Upper lobe of right lung (tissue), 1 donor: ENCODE data around the gene RBM44. TPM values are rescaled to one million over a fixed set of nuclear protein-coding genes. Genes with fewer than 3 reads are reported as not detected.
A peak's percentile ranks its signal among the peaks of the same experiment; 100 is the strongest.
"Not testable (repeated sequence)": the region's sequence is repeated elsewhere in the genome, so short reads cannot be mapped to it uniquely, and the experiment has no call there.

ENCODE experiments used
- ATAC-seq: fragments of 200-7000 bp; cut with Tn5 transposase; one replicate; pipeline ENCODE4 v1.9.1; 2020; ENCODE audit warnings: mild to moderate bottlenecking, moderate library complexity
- DNase-seq: peaks from one replicate; pipeline ENCODE4 v3.0.0-alpha.2; 2020
- H3K27ac ChIP-seq: fragments of 200-600 bp; one replicate; pipeline ENCODE4 v1.8.0; 2022
- H3K27me3 ChIP-seq: fragments of 200-600 bp; one replicate; pipeline ENCODE4 v1.8.0; 2022; ENCODE audit warnings: mild to moderate bottlenecking
- H3K36me3 ChIP-seq: fragments of 200-600 bp; one replicate; pipeline ENCODE4 v1.8.0; 2022
- H3K4me1 ChIP-seq: fragments of 200-600 bp; one replicate; pipeline ENCODE4 v1.8.0; 2022
- H3K4me3 ChIP-seq: fragments of 200-600 bp; one replicate; pipeline ENCODE4 v1.8.0; 2022; ENCODE audit warnings: mild to moderate bottlenecking
- H3K9me3 ChIP-seq: fragments of 200-600 bp; one replicate; pipeline ENCODE4 v1.8.0; 2022
- intact Hi-C: fragments of 100-400 bp; cut with DNase I; formaldehyde crosslinking; loops from one replicate; pipeline ENCODE4 v1.11.0; 2022
- total RNA-seq: library from RNA; stranded (reverse); fragmentation: NEBNext Ultra II Directional; extraction: Animal tissue kit (Norgen Biotek cat#: 25700); gene quantifications from one replicate; pipeline ENCODE4 v1.2.1, GENCODE V29; 2021
- TF ChIP-seq, protein P1 (sequence below): fragments of 200-600 bp; IDR thresholded peaks from one replicate; pipeline ENCODE4 v1.8.0; 2022; ENCODE audit warnings: antibody characterized with exemption
- donor health status: DM: no; HTN: yes; CAD: no; lungs with severe emphysema.

RBM44 gene
- total RNA-seq, 1 donor from 2014 or later = 1.8 TPM

- Histone ChIP-seq H3K27me3 (no peaks in the 10 kb centered on the region), H3K9me3 (no peaks in the 10 kb centered on the region), H3K4me3 (no peak overlapping the region), H3K27ac (no peak overlapping the region), H3K36me3 (peaks cover 98% of the 10 kb centered on the region), H3K4me1 (no peaks in the 10 kb centered on the region)
- no peak for ATAC-seq
- DNase-seq = no peak
- TF ChIP-seq, protein P1, sequence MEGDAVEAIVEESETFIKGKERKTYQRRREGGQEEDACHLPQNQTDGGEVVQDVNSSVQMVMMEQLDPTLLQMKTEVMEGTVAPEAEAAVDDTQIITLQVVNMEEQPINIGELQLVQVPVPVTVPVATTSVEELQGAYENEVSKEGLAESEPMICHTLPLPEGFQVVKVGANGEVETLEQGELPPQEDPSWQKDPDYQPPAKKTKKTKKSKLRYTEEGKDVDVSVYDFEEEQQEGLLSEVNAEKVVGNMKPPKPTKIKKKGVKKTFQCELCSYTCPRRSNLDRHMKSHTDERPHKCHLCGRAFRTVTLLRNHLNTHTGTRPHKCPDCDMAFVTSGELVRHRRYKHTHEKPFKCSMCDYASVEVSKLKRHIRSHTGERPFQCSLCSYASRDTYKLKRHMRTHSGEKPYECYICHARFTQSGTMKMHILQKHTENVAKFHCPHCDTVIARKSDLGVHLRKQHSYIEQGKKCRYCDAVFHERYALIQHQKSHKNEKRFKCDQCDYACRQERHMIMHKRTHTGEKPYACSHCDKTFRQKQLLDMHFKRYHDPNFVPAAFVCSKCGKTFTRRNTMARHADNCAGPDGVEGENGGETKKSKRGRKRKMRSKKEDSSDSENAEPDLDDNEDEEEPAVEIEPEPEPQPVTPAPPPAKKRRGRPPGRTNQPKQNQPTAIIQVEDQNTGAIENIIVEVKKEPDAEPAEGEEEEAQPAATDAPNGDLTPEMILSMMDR = no peak
- intact Hi-C loops = no loop called here
Observed at GRCh38 chr2:237754626-237755248, 43.8 kb upstream of the RBM44 start.

DNA sequence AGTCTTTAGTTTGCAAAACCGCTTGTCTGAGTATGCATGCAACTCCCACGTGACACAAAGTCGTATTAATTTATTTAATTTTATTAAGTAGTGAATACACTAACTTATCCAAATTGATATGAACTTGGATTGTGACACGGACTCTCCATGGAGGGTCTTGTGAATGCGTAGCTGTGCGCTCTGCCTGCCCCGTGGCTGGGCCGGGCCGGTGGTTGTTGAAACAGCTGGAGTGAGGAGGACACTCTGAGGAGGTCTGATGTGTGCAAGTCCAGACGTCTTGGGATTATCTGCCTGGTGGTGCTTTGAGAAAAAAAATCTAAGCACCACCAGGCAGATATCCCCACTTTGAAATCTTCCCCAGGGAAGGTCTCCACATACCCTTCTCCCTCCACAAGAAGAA lies 41.0 kb upstream of the RBM44 start:
- no peaks in the 10 kb centered on the region for H3K27me3 ChIP-seq
- TF ChIP-seq, protein P1 = no peak
- no peak for ATAC-seq

GRCh38 chr2:237758185-237758584 lies 40.4 kb upstream of the RBM44 start:
- Histone ChIP-seq H3K27me3 (no peaks in the 10 kb centered on the region), H3K4me3 (no peak overlapping the region), H3K27ac (no peak overlapping the region), H3K4me1 (no peaks in the 10 kb centered on the region), H3K36me3 (peaks cover 98% of the 10 kb centered on the region), H3K9me3 (no peaks in the 10 kb centered on the region)
- TF ChIP-seq, protein P1 = no peak
- ATAC-seq (no peak), DNase-seq (no peak)
- intact Hi-C loops = no loop called here

More for the DNA sequence above, 41.0 kb upstream of the RBM44 start:
- Histone ChIP-seq H3K4me1 (no peaks in the 10 kb centered on the region), H3K27ac (no peak overlapping the region), H3K36me3 (peaks cover 98% of the 10 kb centered on the region), H3K9me3 (no peaks in the 10 kb centered on the region), H3K4me3 (no peak overlapping the region)
- no peak for DNase-seq
- intact Hi-C loops = no loop called here

GRCh38 chr2:237759176-237759575 lies 39.4 kb upstream of the RBM44 start:
- ATAC-seq (no peak), DNase-seq (no peak)
- H3K9me3 ChIP-seq = no peaks in the 10 kb centered on the region
- H3K36me3 ChIP-seq = peaks cover 97% of the 10 kb centered on the region
- H3K4me3 ChIP-seq = no peak overlapping the region
- H3K4me1 ChIP-seq = no peaks in the 10 kb centered on the region
- no peak overlapping the region for H3K27ac ChIP-seq
- H3K27me3 ChIP-seq = no peaks in the 10 kb centered on the region
- intact Hi-C loops = no loop called here
- TF ChIP-seq, protein P1 = no peak

DNA sequence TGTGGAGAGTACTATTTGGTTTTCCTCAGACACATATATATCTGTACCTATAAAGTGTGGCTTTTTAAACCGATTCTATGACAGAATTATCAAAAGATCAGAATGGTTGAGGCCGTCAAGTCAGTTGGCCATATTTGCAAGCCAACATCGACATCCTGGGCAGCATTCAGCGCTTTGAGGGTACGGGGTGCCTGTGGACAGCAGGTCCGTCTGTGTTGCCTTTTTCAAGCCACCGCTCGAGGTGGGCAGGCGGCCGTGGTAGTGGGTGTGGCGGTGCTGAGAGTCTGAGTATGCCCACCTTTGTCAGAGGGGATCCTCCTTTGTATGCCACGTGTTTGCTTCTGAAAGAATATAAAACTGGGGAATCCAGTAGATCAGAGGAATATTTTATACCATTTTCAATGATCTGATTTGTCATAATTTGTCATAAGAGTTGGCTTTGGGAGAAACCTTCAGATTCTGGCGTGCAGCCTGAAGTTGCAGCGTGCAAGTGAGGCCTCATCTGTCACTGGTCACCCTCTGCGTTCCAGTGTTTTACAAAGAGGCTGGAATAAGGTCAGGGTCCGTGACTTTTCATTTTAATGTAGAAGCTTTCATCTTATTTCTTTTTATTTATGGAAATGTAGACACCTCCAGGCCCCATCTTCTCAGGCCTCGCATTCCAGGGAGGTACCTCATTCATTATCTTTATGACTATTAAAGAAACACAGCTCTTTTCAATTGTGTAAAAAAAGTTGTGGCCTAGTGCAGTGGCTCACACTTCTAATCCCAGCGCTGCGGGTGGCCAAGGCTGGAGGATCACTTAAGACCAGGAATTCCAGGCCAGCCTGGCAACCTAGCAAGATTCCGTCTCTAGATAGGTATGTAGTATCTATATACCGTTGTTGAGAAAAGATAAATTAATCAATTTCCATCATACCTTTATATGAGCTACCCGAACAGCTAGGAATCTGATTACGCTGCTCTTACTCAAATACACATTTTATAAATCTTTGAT lies 37.8 kb upstream of the RBM44 start:
- Histone ChIP-seq H3K4me1 (no peaks in the 10 kb centered on the region), H3K36me3 (peaks cover 91% of the 10 kb centered on the region), H3K9me3 (no peaks in the 10 kb centered on the region), H3K27me3 (no peaks in the 10 kb centered on the region), H3K4me3 (no peak overlapping the region), H3K27ac (no peak overlapping the region)
- ATAC-seq = no peak
- TF ChIP-seq, protein P1 = no peak
- no peak for DNase-seq
- intact Hi-C loops = no loop called here

- ATAC-seq = peak; percentile 12
- H3K27me3 ChIP-seq, H3K9me3 ChIP-seq, intact Hi-C loops, H3K4me1 ChIP-seq, H3K4me3 ChIP-seq, DNase-seq, H3K27ac ChIP-seq: not testable (repeated sequence)
- peaks cover 89% of the 10 kb centered on the region for H3K36me3 ChIP-seq
Observed at GRCh38 chr2:237762291-237763182, 36.0 kb upstream of the RBM44 start.
